Effector memory CD8-positive, alpha-beta T cell (primary cell): Measurements from ENCODE around the gene GAGE12J.
"Not testable (repeated sequence)": the region's sequence is repeated elsewhere in the genome, so short reads cannot be mapped to it uniquely, and the experiment has no call there.

Source experiments
- ATAC-seq: fragments of 150-1000 bp; cut with Tn5 transposase; replicated peaks from 2 replicates; pipeline ENCODE4 v1.10.0; 2021; ENCODE audit warnings: mild to moderate bottlenecking, moderate library complexity
- DNase-seq, 3 experiments: peaks; one replicate each; pipeline ENCODE4 v3.0.0; 2021
- H3K27ac Mint-ChIP-seq, 2 donors: one replicate each; pipeline ENCODE4 v1.8.0; 2022; ENCODE audit warnings: mild to moderate bottlenecking in 2 of 2, mixed read lengths in 2 of 2, moderate library complexity in 2 of 2
- H3K27me3 Mint-ChIP-seq, 2 donors: one replicate each; pipeline ENCODE4 v1.8.0; 2022; ENCODE audit warnings: mixed read lengths in 2 of 2
- H3K36me3 Mint-ChIP-seq: one replicate; pipeline ENCODE4 v1.8.0; 2022; ENCODE audit warnings: mild to moderate bottlenecking, moderate library complexity, mixed read lengths; ENCODE audit not compliant: insufficient read depth
- H3K4me1 Mint-ChIP-seq, 2 donors: one replicate each; pipeline ENCODE4 v1.8.0; 2022; ENCODE audit warnings: low read depth in 2 of 2, mixed read lengths in 2 of 2
- H3K4me3 Mint-ChIP-seq, 2 donors: one replicate each; pipeline ENCODE4 v1.8.0; 2022; ENCODE audit warnings: mild to moderate bottlenecking in 2 of 2, mixed read lengths in 2 of 2, moderate library complexity in 2 of 2
- H3K9me3 Mint-ChIP-seq, 2 donors: one replicate each; pipeline ENCODE4 v1.8.0; 2022; ENCODE audit warnings: mixed read lengths in 2 of 2

Gene GAGE12J

DNA sequence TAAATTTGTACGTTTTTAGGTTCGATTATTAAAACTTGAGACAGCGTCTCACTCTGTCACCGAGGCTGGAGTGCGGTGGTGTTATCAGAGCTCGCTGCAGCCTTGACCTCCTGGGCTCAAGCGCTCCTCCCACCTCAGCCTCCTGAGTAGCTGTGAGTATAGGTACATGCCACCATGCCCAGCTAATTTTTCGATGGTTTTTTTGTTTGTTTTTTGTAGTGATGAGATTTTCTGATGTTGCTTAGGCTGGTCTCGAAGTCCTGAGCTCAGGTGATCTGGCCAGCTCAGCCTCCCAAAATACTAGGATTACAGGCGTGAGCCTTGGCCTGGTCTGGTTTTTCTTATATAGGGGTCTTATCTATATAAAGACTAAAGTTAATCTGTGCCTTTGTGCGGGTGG lies 8.6 kb downstream of the GAGE12J start:
- not testable (repeated sequence) for H3K36me3 Mint-ChIP-seq, H3K9me3 Mint-ChIP-seq, H3K27me3 Mint-ChIP-seq, H3K27ac Mint-ChIP-seq, H3K4me1 Mint-ChIP-seq, ATAC-seq, H3K4me3 Mint-ChIP-seq, DNase-seq

DNA sequence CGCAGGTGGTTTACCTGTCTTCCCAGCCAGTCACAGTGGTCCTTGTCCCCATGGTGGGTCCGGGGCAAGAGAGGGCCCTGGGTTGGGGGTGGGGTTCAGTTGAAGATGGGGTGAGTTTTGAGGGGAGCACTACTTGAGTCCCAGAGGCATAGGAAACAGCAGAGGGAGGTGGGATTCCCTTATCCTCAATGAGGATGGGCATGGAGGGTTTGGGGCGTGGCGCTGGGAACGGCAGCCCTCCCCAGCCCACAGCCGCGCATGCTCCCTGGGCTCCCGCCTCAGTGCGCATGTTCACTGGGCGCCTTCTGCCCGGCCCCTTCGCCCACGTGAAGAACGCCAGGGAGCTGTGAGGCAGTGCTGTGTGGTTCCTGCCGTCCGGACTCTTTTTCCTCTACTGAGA lies 9.4 kb downstream of the GAGE12J start, which contains the start of gene GAGE13:
GAGE13 (plus strand) TSS at position 301 of the 400 bp plus-strand sequence. CDS start 1,156 bp downstream, outside the sequence.
- not testable (repeated sequence) for H3K36me3 Mint-ChIP-seq, H3K27me3 Mint-ChIP-seq, DNase-seq, H3K4me3 Mint-ChIP-seq, ATAC-seq, H3K27ac Mint-ChIP-seq, H3K9me3 Mint-ChIP-seq, H3K4me1 Mint-ChIP-seq

DNA sequence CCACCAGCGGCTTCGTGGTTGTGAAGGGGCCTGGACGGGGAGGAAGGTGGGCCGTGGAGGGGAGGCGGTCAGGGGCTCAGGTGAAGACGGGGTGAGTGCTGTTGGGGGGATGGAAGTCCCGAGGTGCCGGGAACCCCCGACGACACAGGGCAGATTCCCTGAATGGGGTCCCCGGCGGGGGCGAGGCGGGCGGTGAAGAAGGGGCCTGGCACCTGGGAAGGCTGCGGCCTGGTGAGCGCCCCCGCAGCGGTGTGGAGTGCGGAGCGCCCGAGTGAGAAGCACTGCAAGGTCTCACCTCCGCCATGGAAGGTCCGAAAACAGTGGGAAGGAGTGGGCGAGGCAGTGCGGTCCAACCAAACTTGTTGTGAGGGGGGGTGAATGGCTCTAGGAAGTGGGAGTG lies 10.0 kb downstream of the GAGE12J start:
- not testable (repeated sequence) for H3K4me3 Mint-ChIP-seq, H3K36me3 Mint-ChIP-seq

DNA sequence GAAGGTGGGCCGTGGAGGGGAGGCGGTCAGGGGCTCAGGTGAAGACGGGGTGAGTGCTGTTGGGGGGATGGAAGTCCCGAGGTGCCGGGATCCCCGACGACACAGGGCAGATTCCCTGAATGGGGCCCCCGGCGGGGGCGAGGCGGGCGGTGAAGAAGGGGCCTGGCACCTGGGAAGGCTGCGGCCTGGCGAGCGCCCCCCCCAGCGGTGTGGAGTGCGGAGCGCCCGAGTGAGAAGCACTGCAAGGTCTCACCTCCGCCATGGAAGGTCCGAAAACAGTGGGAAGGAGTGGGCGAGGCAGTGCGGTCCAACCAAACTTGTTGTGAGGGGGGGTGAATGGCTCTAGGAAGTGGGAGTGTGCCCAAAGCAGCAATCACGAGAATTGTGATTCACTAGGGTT lies 19.6 kb downstream of the GAGE12J start:
- not testable (repeated sequence) for H3K36me3 Mint-ChIP-seq, ATAC-seq, H3K27me3 Mint-ChIP-seq, H3K27ac Mint-ChIP-seq, H3K9me3 Mint-ChIP-seq, H3K4me1 Mint-ChIP-seq, DNase-seq, H3K4me3 Mint-ChIP-seq

More for the DNA sequence above, 10.0 kb downstream of the GAGE12J start:
- not testable (repeated sequence) for ATAC-seq, H3K9me3 Mint-ChIP-seq, H3K27ac Mint-ChIP-seq, H3K27me3 Mint-ChIP-seq, H3K4me1 Mint-ChIP-seq, DNase-seq

DNA sequence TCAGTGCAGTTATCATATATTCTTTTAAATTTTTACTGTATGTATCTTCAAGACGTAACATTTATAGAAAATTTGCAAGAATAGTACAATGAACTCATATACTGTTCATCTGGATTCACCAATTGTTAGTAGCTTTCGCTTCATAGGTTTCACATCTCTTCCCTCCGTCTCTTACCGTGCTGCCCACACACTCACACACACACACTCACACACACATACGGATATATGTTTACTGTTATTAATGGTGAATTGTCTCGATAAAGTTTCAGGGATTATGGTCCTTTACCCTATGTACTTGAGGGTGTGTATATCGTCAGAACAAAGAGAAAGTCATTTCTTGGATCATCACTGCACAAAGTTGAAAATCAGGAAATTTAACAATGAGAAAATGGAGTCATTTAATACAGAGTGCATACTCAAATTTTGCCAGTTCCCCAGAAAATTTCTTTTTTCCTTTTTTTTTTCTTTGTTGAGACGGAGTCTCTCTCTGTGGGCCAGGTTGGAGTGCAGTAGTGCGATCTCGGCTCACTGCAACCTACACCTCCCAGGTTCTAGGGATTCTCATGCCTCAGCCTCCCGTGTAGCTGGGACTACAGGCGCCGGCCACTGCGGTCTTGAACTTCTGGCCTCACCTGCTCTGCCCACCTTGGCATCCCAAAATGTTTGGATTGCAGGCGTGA lies 22.8 kb downstream of the GAGE12J start:
- ATAC-seq, H3K4me1 Mint-ChIP-seq, H3K4me3 Mint-ChIP-seq, H3K27ac Mint-ChIP-seq, H3K27me3 Mint-ChIP-seq, H3K36me3 Mint-ChIP-seq, H3K9me3 Mint-ChIP-seq, DNase-seq: not testable (repeated sequence)

DNA sequence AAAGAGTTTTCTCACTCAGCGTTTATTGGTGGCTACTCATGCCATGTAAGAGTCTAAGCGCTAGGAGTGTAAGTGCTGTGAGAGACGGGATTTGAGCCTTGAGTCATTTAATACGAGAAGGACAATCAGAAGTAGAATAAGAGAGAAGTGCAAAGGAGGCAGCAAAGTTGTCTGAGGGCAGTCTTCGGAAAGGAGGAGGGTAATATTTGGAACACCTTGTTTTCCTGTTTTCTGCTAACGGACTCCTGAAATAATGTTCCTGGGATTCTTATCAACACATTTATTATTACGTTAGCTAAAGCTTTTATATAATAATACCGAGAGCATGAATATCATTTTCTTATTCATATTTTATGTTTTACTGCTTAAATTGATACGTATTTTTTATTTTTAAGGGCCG lies 23.6 kb downstream of the GAGE12J start:
- not testable (repeated sequence) for H3K36me3 Mint-ChIP-seq, DNase-seq, H3K27me3 Mint-ChIP-seq, H3K4me1 Mint-ChIP-seq, H3K27ac Mint-ChIP-seq, H3K9me3 Mint-ChIP-seq, H3K4me3 Mint-ChIP-seq, ATAC-seq

DNA sequence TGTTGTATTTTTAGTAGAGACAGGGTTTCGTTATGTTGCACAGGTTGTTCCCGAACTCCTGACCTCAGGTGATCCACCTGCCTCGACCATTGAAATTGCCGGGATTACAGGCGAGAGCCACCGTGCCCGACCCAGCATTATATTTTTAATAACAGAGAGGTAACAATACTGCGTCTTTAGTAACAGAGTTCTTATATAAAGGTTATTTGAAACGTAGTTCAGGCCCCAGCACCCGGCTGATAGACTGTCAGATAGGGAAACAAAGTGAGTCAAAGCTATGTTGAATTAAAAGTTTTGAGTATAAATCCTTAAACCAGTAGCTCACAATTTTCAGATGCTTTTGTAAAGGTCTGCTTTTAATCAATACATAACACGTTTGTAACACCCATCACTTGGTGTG lies 24.3 kb downstream of the GAGE12J start:
- not testable (repeated sequence) for H3K27ac Mint-ChIP-seq, H3K36me3 Mint-ChIP-seq, ATAC-seq, H3K27me3 Mint-ChIP-seq, H3K4me1 Mint-ChIP-seq, H3K4me3 Mint-ChIP-seq, DNase-seq, H3K9me3 Mint-ChIP-seq
